B cell (primary cell): ENCODE data around the gene CRISPLD2.

Experiments used
- CTCF ChIP-seq: fragments of 200-600 bp; IDR thresholded peaks from one replicate; pipeline ENCODE4 v1.8.0; 2022; ENCODE audit warnings: antibody characterized with exemption, mild to moderate bottlenecking
- EZH2 ChIP-seq: IDR thresholded peaks from 2 replicates; pipeline ENCODE4 v1.6.1; 2012; ENCODE audit warnings: borderline replicate concordance, low read depth, mild to moderate bottlenecking, moderate library complexity, low read length; ENCODE audit not compliant: insufficient read depth, poor library complexity, severe bottlenecking

- TF ChIP-seq CTCF (no peak), EZH2 (no peak)
These were observed 39.9 kb downstream of the CRISPLD2 start for GRCh38 chr16:84859681-84860080.
